DND-41 (cell line): ENCODE data around the gene TXNDC9.

ENCODE experiments used
- ATAC-seq: fragments of 200-7000 bp; cut with Tn5 transposase; 3 replicates; pipeline ENCODE4 v1.9.1; 2021; ENCODE audit warnings: low read depth; ENCODE audit not compliant: insufficient read depth
- DNase-seq: peaks from one replicate; pipeline ENCODE4 v3.0.0-alpha.2; 2020
- H2AFZ ChIP-seq: 2 replicates; pipeline ENCODE4 v1.6.0; 2012; ENCODE audit warnings: low read depth, low read length
- H3K27ac ChIP-seq: 2 replicates; pipeline ENCODE4 v1.5.1; 2012; ENCODE audit warnings: low read length, inconsistent platforms
- H3K27me3 ChIP-seq: fragments of 200-600 bp; sonication (generic); 2 replicates; pipeline ENCODE4 v1.6.0; 2012; ENCODE audit warnings: low read length, mild to moderate bottlenecking, inconsistent platforms; ENCODE audit not compliant: insufficient read depth, poor library complexity
- H3K36me3 ChIP-seq: 2 replicates; pipeline ENCODE4 v1.5.1; 2012; ENCODE audit warnings: low read length, inconsistent platforms; ENCODE audit not compliant: insufficient read depth
- H3K4me1 ChIP-seq: 2 replicates; pipeline ENCODE4 v1.5.1; 2012; ENCODE audit warnings: mild to moderate bottlenecking, low read length; ENCODE audit not compliant: insufficient read depth
- H3K4me2 ChIP-seq: 2 replicates; pipeline ENCODE4 v1.6.0; 2012; ENCODE audit warnings: mild to moderate bottlenecking, moderate library complexity, low read length, inconsistent platforms; ENCODE audit not compliant: insufficient read depth
- H3K4me3 ChIP-seq, 2 experiments: fragments of 200-600 bp in 1 of 2; shearing (Covaris generic) in 1 of 2; 2 replicates each; pipeline ENCODE4 v1.5.1; 2012 to 2016; ENCODE audit warnings: inconsistent platforms in 2 of 2, low read length in 2 of 2, mild to moderate bottlenecking in 2 of 2, low read depth in 1 of 2, moderate library complexity in 1 of 2
- H3K79me2 ChIP-seq: 2 replicates; pipeline ENCODE4 v1.6.0; 2012; ENCODE audit warnings: low read length, inconsistent platforms; ENCODE audit not compliant: insufficient read depth
- H3K9ac ChIP-seq: 2 replicates; pipeline ENCODE4 v1.6.0; 2012; ENCODE audit warnings: low read depth, mild to moderate bottlenecking, inconsistent platforms, low read length, moderate library complexity
- H3K9me3 ChIP-seq: 2 replicates; pipeline ENCODE4 v1.5.1; 2012; ENCODE audit warnings: low read length, moderate library complexity, mild to moderate bottlenecking, inconsistent platforms; ENCODE audit not compliant: insufficient read depth, severe bottlenecking
- H4K20me1 ChIP-seq: 2 replicates; pipeline ENCODE4 v1.6.0; 2012; ENCODE audit warnings: low read length; ENCODE audit not compliant: insufficient read depth
- EZH2 ChIP-seq: IDR thresholded peaks from 3 replicates; pipeline ENCODE4 v1.6.1; 2012; ENCODE audit warnings: borderline replicate concordance, low read depth, mild to moderate bottlenecking, moderate library complexity, low read length, inconsistent platforms; ENCODE audit not compliant: severe bottlenecking
- TF ChIP-seq, protein P1 (sequence below): IDR thresholded peaks from 2 replicates; pipeline ENCODE4 v1.5.1; 2012; ENCODE audit warnings: borderline replicate concordance, low read length, moderate library complexity, mild to moderate bottlenecking; ENCODE audit not compliant: poor library complexity, severe bottlenecking; ENCODE audit errors: extremely low read depth

The TXNDC9 gene, protein sequence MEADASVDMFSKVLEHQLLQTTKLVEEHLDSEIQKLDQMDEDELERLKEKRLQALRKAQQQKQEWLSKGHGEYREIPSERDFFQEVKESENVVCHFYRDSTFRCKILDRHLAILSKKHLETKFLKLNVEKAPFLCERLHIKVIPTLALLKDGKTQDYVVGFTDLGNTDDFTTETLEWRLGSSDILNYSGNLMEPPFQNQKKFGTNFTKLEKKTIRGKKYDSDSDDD

DNA sequence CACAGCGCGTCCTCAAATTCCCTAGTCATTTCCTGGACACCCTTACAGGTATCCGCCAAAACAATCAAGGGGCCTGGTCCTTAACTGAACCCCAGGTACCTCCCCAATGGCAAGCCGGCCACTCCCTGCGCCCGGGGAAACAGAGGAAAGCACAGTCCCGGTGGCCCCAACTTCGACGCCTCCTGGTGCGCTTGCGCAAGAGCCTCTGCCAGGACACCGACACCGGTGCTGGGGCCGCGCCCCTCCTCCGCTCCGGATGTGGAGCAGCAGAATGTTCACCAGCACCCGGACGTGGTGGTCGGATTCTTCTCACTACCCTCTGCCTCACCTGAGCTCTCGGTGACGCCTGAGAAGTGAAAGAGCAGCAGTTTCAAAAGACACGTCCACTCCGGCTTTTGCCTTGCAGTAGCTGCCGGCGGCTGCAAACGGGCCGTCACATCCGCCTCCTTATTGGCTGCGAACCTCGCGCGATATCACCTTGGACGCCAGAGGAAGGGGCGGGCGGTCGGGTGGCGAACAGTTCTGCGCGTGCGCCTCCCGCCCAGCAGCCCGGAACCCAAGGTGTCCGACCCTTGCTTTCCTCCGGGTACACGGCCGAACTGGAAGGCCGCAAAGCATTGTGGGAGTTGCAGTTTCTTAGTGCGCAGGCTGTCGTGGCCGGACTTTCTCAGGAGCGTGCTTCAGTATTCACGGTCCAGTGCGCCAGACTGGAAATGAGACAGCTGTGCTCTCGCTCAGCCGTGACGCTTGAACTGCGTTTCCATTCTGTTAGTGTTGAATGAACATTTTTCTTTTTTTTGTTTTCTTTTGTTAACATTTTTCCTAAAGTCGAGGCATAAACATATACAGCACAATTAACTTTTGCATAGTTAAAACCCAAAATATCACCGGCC lies at the start of gene TXNDC9:
TXNDC9 (minus strand) TSS at position 423 of the 893 bp plus-strand sequence. CDS start 3,123 bp downstream, outside the sequence.
- H3K79me2 ChIP-seq, result peaks cover 86% of the 10 kb centered on the region

DNA sequence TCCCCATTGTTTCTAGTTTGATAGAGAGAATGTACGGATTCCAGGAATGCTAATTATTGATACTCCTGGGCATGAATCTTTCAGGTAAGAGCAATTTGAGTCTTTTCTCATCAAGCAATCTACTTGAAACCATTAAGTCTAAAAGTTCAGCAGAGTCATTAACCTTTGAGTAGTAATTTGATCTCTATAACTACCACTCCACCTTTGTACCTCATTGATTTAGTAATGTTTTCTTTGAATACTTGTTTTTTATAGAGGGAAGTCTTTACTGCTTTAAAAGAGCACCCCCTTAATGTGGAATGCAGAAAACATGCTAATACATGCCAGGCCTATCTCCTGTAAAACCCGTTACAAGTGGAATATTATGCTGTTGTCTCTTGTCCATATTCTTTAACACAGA lies 46.0 kb upstream of the TXNDC9 start:
- H3K4me3 ChIP-seq, result no peak overlapping the region
- H3K36me3 ChIP-seq, result peaks cover 83% of the 10 kb centered on the region
- H3K27me3 ChIP-seq, result no peaks in the 10 kb centered on the region
- H3K79me2 ChIP-seq, result no peaks in the 10 kb centered on the region
- no peaks in the 10 kb centered on the region for H3K4me1 ChIP-seq
- H3K9me3 ChIP-seq, result no peaks in the 10 kb centered on the region
- TF ChIP-seq, protein P1, sequence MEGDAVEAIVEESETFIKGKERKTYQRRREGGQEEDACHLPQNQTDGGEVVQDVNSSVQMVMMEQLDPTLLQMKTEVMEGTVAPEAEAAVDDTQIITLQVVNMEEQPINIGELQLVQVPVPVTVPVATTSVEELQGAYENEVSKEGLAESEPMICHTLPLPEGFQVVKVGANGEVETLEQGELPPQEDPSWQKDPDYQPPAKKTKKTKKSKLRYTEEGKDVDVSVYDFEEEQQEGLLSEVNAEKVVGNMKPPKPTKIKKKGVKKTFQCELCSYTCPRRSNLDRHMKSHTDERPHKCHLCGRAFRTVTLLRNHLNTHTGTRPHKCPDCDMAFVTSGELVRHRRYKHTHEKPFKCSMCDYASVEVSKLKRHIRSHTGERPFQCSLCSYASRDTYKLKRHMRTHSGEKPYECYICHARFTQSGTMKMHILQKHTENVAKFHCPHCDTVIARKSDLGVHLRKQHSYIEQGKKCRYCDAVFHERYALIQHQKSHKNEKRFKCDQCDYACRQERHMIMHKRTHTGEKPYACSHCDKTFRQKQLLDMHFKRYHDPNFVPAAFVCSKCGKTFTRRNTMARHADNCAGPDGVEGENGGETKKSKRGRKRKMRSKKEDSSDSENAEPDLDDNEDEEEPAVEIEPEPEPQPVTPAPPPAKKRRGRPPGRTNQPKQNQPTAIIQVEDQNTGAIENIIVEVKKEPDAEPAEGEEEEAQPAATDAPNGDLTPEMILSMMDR, result no peak
- TF ChIP-seq EZH2, result no peak
- DNase-seq (no peak), ATAC-seq (no peak)
- no peak overlapping the region for H3K4me2 ChIP-seq
- H4K20me1 ChIP-seq, result no peaks in the 10 kb centered on the region
- no peak overlapping the region for H2AFZ ChIP-seq
- no peak overlapping the region for H3K9ac ChIP-seq
- no peak overlapping the region for H3K27ac ChIP-seq

More for the DNA sequence above, at the start of gene TXNDC9:
- DNase-seq, result peak; percentile 99
- Histone ChIP-seq H3K9ac (peak within 1 kb of the TSS; percentile 76), H2AFZ (peak within 1 kb of the TSS; percentile 95), H3K4me2 (peak within 1 kb of the TSS; percentile 87), H3K36me3 (peaks cover 30% of the 10 kb centered on the region), H4K20me1 (peaks cover 34% of the 10 kb centered on the region; the same call in 1 of the 2 replicates), H3K4me3 (peak within 1 kb of the TSS; percentile 79 to 88), H3K4me1 (peaks cover 44% of the 10 kb centered on the region), H3K9me3 (no peaks in the 10 kb centered on the region), H3K27ac (peak within 1 kb of the TSS; percentile 95), H3K27me3 (no peaks in the 10 kb centered on the region)
- peak; percentile 81 for ATAC-seq
- TF ChIP-seq EZH2, result no peak
- TF ChIP-seq, protein P1, result no peak

DNA sequence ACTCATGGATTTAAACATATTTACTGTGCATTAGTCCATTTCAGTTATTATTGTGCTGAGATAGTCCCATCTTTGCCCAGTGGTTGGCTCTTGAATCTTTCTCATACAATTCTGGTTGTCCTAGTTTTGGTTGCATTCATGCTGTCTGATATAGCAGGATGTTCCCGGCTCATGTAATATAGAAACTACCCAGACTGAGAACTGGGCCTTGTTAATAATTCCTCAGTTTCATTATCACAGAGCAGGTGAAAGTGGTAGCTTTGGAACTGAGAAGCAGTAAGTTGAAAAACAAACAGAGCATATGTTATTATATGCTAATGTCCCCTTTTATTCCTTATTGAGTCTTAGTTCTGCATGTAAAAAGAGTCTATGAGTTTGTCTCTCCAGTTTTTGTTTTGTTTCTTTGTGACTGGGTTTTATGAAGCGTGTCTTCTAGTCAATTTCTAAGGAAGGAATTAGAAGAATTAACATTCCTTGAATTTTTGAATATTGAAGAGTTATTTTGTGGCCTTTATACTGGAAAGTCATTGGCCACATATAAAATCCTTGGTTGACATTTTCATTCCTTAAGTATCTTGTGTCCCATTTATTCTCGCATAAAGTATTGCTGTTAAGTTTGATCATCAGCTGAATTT lies 44.4 kb upstream of the TXNDC9 start:
- peaks cover 93% of the 10 kb centered on the region for H3K36me3 ChIP-seq
- ATAC-seq, result no peak

More for the DNA sequence above, 44.4 kb upstream of the TXNDC9 start:
- H3K4me2 ChIP-seq, result no peak overlapping the region
- H3K27ac ChIP-seq, result no peak overlapping the region
- H3K79me2 ChIP-seq, result no peaks in the 10 kb centered on the region
- no peaks in the 10 kb centered on the region for H4K20me1 ChIP-seq
- H3K9me3 ChIP-seq, result no peaks in the 10 kb centered on the region
- no peak overlapping the region for H2AFZ ChIP-seq
- H3K27me3 ChIP-seq, result no peaks in the 10 kb centered on the region
- no peak for DNase-seq
- H3K4me1 ChIP-seq, result no peaks in the 10 kb centered on the region
- H3K4me3 ChIP-seq, result no peak overlapping the region
- TF ChIP-seq EZH2, result no peak
- TF ChIP-seq, protein P1, result no peak
- no peak overlapping the region for H3K9ac ChIP-seq
